Omental fat pad (tissue), 4 donors: ENCODE measurements around the gene LUZP2. TPM values are rescaled to one million over a fixed set of nuclear protein-coding genes. Genes with fewer than 3 reads are reported as not detected.

Experiments
- ATAC-seq: fragments of 150-250 bp; one replicate; pipeline ENCODE4 v1.9.1; 2016; ENCODE audit warnings: mild to moderate bottlenecking, moderate library complexity; ENCODE audit not compliant: low FRiP score
- DNase-seq: peaks from one replicate; pipeline ENCODE4 v3.0.0-alpha.2; 2019; ENCODE audit warnings: low spot score
- total RNA-seq, 4 donors: library from RNA; depleted of rRNA; stranded (reverse); fragments of >200 nt; gene quantifications; one replicate each; pipeline ENCODE4 v1.1.0, GENCODE V29; 2016
- TF ChIP-seq, protein P1 (sequence below), 3 donors: fragments of 450-650 bp; IDR thresholded peaks; one replicate each; pipeline ENCODE4 v1.5.1; 2016 to 2017; ENCODE audit warnings: antibody characterized with exemption in 3 of 3, mild to moderate bottlenecking in 3 of 3, moderate library complexity in 2 of 3

LUZP2 gene
- total RNA-seq, 4 donors from 2014 or later = 0.63 TPM; not detected in 3

DNA sequence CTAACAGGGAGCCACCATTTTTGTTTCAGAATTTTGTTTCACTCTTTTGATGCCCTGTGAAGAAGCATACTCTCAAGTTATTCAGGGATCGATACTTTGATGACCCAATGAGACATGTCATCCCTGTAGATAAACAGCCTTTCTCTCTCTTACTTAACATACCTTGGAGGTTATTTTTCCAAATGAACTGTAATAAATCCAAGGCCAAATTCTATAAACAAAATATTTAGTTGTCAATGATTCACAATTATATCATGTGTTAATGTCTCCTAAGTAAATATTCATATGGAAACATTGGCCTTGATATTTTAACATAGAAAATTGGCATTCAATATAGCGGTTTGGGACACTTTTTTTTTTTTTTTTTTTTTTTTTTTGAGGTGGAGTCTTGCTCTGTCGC, 97.5 kb downstream of the LUZP2 start:
- TF ChIP-seq, protein P1, sequence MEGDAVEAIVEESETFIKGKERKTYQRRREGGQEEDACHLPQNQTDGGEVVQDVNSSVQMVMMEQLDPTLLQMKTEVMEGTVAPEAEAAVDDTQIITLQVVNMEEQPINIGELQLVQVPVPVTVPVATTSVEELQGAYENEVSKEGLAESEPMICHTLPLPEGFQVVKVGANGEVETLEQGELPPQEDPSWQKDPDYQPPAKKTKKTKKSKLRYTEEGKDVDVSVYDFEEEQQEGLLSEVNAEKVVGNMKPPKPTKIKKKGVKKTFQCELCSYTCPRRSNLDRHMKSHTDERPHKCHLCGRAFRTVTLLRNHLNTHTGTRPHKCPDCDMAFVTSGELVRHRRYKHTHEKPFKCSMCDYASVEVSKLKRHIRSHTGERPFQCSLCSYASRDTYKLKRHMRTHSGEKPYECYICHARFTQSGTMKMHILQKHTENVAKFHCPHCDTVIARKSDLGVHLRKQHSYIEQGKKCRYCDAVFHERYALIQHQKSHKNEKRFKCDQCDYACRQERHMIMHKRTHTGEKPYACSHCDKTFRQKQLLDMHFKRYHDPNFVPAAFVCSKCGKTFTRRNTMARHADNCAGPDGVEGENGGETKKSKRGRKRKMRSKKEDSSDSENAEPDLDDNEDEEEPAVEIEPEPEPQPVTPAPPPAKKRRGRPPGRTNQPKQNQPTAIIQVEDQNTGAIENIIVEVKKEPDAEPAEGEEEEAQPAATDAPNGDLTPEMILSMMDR (IDR thresholded peaks at IDR 0.05) = no peak
- DNase-seq = no peak
- ATAC-seq = no peak

DNA sequence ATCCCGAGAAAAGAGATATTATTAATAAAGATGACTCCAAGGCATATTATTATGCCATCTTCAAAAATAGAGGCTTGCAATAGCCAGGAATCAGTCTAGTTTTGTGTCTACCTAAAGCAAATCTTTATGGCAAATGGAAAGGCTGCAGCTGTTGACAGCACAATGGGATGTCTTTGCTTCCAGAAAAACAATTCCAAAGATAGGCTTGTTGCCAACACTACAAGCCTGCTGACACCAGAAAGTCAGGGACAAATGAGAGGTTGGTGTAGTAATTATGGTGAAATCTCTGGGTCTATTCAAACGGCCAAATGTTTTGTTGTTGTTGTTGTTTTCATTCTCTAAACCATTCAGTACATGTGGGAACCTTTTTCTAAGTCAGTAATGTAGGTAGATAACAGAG, 101.8 kb downstream of the LUZP2 start:
- no peak for ATAC-seq
- TF ChIP-seq, protein P1 (IDR thresholded peaks at IDR 0.05) = no peak
- no peak for DNase-seq

DNA sequence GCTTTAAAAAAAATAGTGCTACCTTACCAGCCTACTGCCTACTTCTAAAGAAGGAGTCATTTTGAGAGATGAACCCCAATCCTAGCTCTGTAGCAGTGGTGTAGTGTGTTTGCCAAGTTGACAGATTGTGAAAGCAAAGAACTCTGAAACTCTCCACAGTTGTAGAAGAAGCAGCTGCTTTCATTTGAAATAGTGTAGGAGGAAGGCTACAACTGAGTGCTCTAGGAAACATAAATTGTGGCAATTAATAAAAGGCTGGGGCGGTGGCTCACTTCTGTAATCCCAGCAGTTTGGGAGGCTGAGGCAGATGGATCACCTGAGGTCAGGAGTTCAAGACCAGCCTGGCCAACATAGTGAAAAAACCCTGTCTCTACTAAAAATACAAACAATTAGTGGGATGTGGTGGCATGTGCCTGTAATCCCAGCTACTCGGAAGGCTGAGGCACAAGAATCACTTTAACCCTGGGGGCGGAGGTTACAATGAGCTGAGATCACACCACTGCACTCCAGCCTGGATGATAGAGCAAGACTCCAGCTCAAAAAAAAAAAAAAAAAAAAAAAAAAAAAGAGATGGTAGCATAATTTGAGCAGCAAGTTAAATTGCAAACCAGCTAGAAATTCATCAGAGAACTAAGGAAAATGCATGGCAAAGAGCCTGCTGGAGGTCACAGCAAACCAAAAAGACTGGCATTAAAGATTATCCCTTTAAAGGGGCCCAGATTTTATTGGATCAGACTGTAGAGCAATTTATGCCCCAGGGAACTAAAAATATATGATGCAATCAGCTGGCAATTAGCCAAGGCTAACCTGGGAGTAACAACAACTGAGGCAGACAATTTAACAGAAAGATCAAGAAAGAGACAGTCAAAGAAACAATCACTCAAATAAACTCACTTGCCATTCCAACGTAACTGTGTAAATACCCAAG, 112.6 kb downstream of the LUZP2 start:
- TF ChIP-seq, protein P1 (IDR thresholded peaks at IDR 0.05) = no peak
- DNase-seq (no peak), ATAC-seq (no peak)

DNA sequence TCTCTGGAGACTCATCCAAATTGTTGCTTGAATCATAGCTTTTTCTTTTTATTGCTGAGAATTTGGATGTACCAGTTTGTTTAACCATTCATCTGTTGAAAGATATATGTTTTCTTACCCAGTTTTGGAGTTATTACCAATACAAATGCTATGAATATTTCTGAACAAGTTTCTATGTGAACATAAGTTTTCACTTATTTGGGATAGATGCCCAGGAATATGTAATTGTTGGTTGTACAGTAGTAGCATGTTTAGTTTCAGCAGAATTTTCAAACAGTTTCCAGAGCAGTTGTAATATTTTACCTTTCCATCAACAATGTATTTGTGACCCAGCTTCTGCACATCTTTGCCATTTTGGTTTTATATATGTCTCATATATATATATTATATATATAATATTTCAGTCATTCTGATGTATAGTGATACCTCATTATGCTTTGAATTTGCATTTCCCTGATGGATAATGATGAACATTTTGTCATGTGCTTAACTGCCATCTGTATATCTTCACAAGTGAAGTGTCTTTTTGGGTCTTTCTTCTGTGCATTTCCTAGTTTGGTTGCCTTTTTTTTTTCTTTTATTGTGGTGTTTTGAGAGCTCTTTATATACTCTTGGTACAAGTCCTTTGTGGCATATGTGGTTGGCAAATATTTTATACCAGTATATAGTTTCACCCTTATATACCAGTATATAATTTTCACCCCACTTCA, 118.8 kb downstream of the LUZP2 start:
- TF ChIP-seq, protein P1 (IDR thresholded peaks at IDR 0.05) = no peak
- no peak for ATAC-seq
- DNase-seq = no peak

DNA sequence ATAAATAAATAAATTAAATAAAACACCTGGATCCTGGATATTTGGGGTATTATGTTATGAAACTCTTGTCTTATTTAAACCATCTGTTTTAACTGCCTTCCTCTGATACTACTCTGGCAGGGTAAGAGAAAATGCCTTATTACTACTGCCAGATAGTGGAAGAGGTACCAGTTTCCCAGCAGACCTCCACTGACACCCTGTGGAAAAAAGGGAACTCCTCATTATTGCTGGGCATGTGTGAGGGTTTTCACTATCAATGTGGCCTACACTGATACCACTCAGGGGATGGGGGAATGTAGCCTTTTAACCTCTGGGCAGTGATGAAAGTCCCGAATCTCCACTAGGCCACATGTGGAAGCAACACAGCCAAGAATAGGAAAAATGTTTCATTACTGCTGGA, 121.0 kb downstream of the LUZP2 start:
- TF ChIP-seq, protein P1 (IDR thresholded peaks at IDR 0.05) = no peak
- no peak for DNase-seq
- ATAC-seq = no peak

DNA sequence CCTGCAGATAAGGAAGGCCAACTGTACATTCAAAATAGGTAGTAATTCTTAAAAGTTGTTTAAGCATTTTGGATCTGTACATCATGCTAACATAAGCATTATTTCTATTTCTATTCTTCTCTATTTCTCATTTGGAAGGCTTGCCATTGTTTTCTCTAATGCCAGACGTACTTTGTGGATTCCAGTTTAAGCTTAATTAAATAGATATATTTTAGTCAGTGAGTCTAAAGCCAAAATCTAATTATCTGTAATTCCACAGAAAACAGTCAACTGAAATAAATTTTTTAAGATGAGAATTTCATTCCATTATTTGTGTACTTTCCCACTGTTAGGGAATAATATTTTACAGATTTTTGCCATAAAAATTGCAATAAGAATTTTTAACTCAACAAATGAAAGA, 123.0 kb downstream of the LUZP2 start:
- TF ChIP-seq, protein P1 (IDR thresholded peaks at IDR 0.05) = no peak
- DNase-seq = no peak
- no peak for ATAC-seq
